22Rv1 (cell line): ENCODE data around the gene LRRC46.

ENCODE experiments used
- CTCF ChIP-seq: fragments of 450-650 bp; IDR thresholded peaks from 2 replicates; pipeline ENCODE4 v1.5.1; 2017; ENCODE audit warnings: mild to moderate bottlenecking
- ZFX ChIP-seq: fragments of 450-650 bp; IDR thresholded peaks from 2 replicates; pipeline ENCODE4 v1.6.1; 2017; ENCODE audit warnings: antibody characterized with exemption, borderline replicate concordance

GRCh38 chr17:47848198-47848513, 16.7 kb downstream of the LRRC46 start:
- TF ChIP-seq CTCF: no peak
- TF ChIP-seq ZFX: no peak
